Measurements from ENCODE around the gene RNF207.

RNF207 gene

GRCh38 chr1:6184083-6184783 lies 21.7 kb upstream of the RNF207 start:
- TF ChIP-seq NFIC (IDR thresholded peaks at IDR 0.05) (no peak), TCF12 (IDR thresholded peaks at IDR 0.05; ENCODE audit: low read depth) (no peak), TAF1 (IDR thresholded peaks at IDR 0.05; ENCODE audit: low read depth) (no peak), FOXM1 (IDR thresholded peaks at IDR 0.05; ENCODE audit: borderline replicate concordance, low read depth) (no peak), EP300 (IDR thresholded peaks at IDR 0.05; ENCODE audit: borderline replicate concordance) (no peak), EGR1 (IDR thresholded peaks at IDR 0.05) (no peak), TEAD4 (IDR thresholded peaks at IDR 0.05) (no peak), USF1 (IDR thresholded peaks at IDR 0.05) (no peak), RAD21 (IDR thresholded peaks at IDR 0.05; ENCODE audit: low read depth) (no peak), REST (IDR thresholded peaks at IDR 0.05; ENCODE audit: low read depth) (no peak), CREB1 (IDR thresholded peaks at IDR 0.05; ENCODE audit: low read depth) (no peak), CEBPB (IDR thresholded peaks at IDR 0.05) (no peak), MAX (IDR thresholded peaks at IDR 0.05) (no peak), ZBTB7A (IDR thresholded peaks at IDR 0.05; ENCODE audit: low read depth) (no peak), YY1 (IDR thresholded peaks at IDR 0.05; ENCODE audit: low read depth) (no peak)

GRCh38 chr1:6185151-6185550 lies 20.8 kb upstream of the RNF207 start:
- TF ChIP-seq TCF12 (IDR thresholded peaks at IDR 0.05; ENCODE audit: low read depth) (no peak), YY1 (IDR thresholded peaks at IDR 0.05; ENCODE audit: low read depth) (no peak), EGR1 (IDR thresholded peaks at IDR 0.05) (no peak), NFIC (IDR thresholded peaks at IDR 0.05) (no peak)

- TF ChIP-seq RAD21 (IDR thresholded peaks at IDR 0.05; ENCODE audit: low read depth) (peak; percentile 41), TCF12 (IDR thresholded peaks at IDR 0.05; ENCODE audit: low read depth) (no peak)
Measured at GRCh38 chr1:6185635-6186382, 20.1 kb upstream of the RNF207 start.

GRCh38 chr1:6188466-6188865 lies 17.5 kb upstream of the RNF207 start:
- TF ChIP-seq FOXM1 (IDR thresholded peaks at IDR 0.05; ENCODE audit: borderline replicate concordance, low read depth) (no peak), REST (IDR thresholded peaks at IDR 0.05; ENCODE audit: low read depth) (no peak), YY1 (IDR thresholded peaks at IDR 0.05; ENCODE audit: low read depth) (no peak), CEBPB (IDR thresholded peaks at IDR 0.05) (no peak), TCF12 (IDR thresholded peaks at IDR 0.05; ENCODE audit: low read depth) (no peak), EGR1 (IDR thresholded peaks at IDR 0.05) (no peak), ZBTB7A (IDR thresholded peaks at IDR 0.05; ENCODE audit: low read depth) (no peak), EP300 (IDR thresholded peaks at IDR 0.05; ENCODE audit: borderline replicate concordance) (no peak), RAD21 (IDR thresholded peaks at IDR 0.05; ENCODE audit: low read depth) (no peak), MAX (IDR thresholded peaks at IDR 0.05) (no peak), TAF1 (IDR thresholded peaks at IDR 0.05; ENCODE audit: low read depth) (no peak), TEAD4 (IDR thresholded peaks at IDR 0.05) (no peak), NFIC (IDR thresholded peaks at IDR 0.05) (no peak), CREB1 (IDR thresholded peaks at IDR 0.05; ENCODE audit: low read depth) (no peak)

GRCh38 chr1:6191968-6192367 lies 14.0 kb upstream of the RNF207 start:
- TF ChIP-seq TAF1 (IDR thresholded peaks at IDR 0.05; ENCODE audit: low read depth) (no peak), TCF12 (IDR thresholded peaks at IDR 0.05; ENCODE audit: low read depth) (no peak), CREB1 (IDR thresholded peaks at IDR 0.05; ENCODE audit: low read depth) (no peak), MAX (IDR thresholded peaks at IDR 0.05) (no peak), USF1 (IDR thresholded peaks at IDR 0.05) (no peak), EGR1 (IDR thresholded peaks at IDR 0.05) (no peak)
